HK-2 (cell line): ENCODE measurements around the gene ECE1.

Experiments used
- DNase-seq: peaks from one replicate; pipeline ENCODE4 v3.0.0-alpha.2; 2018; ENCODE audit not compliant: unreplicated experiment

The ECE1 gene

GRCh38 chr1:21308847-21309652 lies 18.8 kb upstream of the ECE1 start:
- DNase-seq = no peak

- no peak for DNase-seq
Observed at GRCh38 chr1:21308330-21308729, 18.1 kb upstream of the ECE1 start.

GRCh38 chr1:21307663-21308305 lies 17.5 kb upstream of the ECE1 start:
- no peak for DNase-seq

DNA sequence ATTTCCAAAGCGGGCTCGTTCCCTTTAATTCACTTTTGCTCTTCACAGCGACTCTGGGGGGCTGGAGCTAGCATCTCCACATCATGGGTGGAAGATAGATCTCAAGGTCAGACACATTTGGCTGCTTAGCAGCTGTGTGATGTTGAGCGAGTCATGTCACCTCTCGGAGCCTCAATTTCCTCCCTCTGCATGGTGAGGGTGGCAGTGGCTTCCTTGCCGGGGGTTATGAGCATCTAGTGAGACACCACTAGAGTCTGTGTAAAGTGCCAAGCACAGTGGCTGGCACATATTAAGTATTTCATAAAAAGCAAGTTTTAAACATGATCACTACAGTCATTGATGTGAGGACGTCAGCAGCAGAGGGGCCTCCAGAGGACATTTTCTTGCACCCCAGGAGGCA lies 16.9 kb upstream of the ECE1 start:
- DNase-seq = no peak

- DNase-seq = no peak
Observed at GRCh38 chr1:21305900-21306189, 15.6 kb upstream of the ECE1 start.

- no peak for DNase-seq
Observed at GRCh38 chr1:21305155-21305899, 15.1 kb upstream of the ECE1 start.

GRCh38 chr1:21304488-21304887 lies 14.2 kb upstream of the ECE1 start:
- DNase-seq = no peak

DNA sequence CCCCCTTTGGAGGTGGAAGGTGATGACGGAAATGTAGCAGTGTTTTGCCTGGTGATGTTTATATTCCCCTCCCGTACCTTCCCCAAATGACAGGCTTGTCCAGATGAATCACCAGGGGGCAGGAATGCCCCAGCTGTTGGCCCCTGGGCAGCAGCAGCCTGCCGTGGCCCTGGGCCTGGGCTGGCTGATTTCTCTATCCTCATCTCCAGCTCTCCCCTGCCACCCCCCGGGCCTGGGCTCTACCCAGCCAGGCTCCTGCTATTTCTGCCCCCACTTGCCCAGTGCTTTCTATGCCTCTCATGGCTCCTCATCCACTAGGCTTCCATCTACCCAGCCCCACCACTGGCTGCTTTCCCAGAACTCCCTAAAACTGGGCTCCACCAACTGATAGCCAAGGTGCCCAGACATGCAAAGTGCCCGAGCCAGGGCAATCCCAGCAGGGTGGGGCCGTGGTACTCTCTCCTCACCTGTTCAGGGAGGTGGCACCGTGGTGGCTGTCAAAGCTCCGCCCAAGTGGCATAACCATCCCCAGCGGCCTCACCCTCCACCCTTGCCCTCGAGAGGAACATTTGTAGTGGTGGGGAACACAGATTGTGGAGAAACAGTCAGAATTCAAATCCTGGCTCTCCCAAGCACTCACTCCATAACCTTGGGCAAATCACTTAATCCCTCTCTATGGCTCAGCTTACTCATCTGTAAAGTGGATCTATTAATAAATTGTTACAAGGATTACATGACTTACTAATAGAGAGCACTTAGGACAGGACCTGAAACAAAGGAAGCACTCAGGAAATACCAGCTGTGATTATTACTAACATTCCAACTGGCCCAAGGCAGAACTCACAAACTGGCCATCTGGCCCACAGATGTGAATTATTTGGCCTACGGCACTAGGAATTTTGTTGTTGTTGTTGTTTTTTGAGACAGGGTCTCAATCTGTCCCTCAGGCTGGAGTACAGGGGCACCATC lies 12.8 kb upstream of the ECE1 start:
- DNase-seq = no peak

DNA sequence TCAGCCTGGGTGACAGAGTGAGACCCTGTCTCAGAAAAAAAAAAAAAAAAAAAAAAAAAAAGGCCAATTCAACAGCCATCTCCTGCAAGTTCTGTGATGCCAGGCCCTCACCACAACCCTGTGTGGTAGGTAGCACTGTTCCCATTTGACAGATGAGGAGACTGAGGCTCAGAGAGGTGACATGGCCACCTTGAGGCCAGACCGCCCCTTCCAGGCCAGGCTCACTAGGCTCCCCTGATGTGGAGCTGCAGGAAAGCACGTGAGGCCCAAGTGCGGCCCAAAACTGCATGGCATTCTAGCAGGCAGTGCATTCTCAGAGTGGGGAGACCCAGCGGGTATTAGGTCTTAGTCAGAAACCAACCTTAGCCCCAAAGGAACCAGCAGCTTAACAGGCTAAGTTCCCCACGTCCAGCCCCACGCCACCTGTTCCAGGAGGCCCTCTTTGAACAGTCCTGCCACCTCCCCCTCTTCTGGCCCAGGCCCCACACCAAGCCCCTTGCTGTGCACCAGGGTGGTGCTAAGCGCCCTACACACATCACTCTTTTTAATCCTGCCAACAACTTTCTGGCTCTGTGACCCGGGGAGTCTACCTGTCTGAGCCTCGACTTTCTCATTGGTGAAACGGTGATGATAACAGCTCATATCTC lies 11.7 kb upstream of the ECE1 start:
- no peak for DNase-seq

GRCh38 chr1:21300774-21301173 lies 10.5 kb upstream of the ECE1 start:
- DNase-seq = no peak

GRCh38 chr1:21299780-21300395 lies 9.6 kb upstream of the ECE1 start:
- no peak for DNase-seq

DNA sequence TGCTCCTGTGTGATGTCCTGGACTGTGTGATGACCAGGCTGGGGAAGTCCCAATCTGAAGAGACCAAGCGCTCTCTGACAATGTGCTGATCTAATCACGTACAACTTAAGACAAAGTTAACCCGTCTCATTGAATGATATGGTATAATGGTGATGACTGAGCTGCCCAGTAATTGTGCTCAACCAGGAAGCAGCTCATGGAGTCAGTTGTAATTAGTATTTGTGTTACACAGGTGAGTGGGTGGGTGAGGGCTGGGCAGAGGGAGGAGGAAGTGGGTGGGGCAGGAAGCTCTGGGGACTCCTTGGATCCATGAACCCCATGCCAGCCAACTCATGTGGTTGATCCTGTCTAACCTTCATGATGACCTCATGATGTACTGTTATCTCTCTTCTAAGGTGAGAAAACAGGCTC lies 8.7 kb upstream of the ECE1 start:
- no peak for DNase-seq

DNA sequence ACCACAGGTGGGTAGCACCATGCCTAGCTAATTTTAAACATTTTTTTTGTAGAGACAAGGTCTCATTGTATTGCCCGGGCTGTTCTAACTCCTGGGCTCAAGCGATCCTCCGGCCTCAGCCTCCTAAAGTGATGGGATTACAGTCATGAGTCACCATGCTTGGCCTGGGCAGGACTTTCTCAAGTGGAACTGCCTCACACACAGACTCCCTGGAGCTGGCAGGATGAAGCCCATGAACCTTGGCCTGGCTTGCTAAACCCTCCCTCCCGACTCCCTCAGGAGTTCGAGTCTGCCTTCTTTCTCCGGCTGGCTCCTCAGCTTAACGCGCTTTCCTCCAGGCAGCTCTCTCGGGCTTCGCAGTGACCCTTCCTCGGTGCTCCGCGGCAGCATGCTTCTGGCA lies 7.7 kb upstream of the ECE1 start:
- DNase-seq = peak; percentile 60

GRCh38 chr1:21296509-21297354 lies 6.5 kb upstream of the ECE1 start:
- DNase-seq = no peak

DNA sequence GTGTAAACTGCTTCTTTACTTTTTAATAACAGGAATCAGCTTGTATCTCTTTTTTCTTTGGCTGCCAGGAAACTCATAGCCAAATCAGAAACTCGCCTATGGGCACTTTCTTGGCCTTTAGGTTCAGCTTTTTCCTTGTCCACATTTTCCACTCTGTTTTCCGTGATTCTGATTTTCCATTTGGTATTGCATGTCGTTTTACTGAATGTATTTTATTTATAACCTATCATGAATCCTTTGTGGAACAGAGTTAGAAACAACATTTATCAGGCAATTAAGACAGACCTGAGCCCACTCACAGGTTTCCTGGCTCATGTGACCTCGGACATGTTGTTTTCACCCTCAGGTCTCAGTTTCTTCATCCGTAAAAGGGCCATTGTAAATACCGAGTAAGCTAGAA lies 5.3 kb upstream of the ECE1 start:
- no peak for DNase-seq

- DNase-seq = no peak
Observed at GRCh38 chr1:21295002-21295401, 4.7 kb upstream of the ECE1 start.

- DNase-seq = peak; percentile 17
Observed at GRCh38 chr1:21294266-21294989, 4.2 kb upstream of the ECE1 start.

DNA sequence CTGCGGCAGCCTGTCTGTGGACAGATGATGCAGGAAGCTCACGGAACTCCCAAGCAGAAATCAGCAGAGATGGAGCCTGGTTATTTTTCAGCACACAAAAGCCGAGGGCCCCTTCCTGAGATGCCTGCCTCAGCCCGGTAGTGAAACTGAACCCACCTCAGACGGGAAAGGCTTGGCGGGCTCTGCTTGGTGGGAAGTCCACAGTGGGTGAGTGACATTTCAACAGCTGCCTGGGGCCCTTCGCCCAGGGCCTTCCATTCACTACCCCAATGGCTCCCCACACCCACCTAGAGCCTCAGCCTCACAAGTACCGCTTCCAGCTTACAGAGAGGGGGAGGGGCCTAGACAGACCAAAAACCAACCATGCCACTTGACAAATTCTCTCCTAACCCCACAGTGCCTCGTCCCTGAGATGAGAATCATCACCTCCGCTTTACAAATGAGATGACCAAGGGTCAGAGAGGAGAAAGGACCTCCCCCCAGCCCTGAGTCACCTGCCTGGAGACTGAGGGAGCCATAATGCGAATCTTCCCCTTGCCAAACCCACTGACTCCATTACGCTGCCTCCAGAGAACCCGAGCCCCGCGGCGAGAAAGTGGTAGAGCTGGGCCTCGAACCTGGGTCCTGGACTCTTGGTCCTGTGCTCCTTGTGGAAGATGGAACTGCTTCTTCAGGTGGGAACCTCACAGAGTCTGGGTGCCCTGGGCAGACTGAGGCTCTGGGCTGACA lies 3.4 kb upstream of the ECE1 start:
- no peak for DNase-seq
